GM23248 (cell line): ENCODE data around the gene FHDC1. TPM values are rescaled to one million over a fixed set of nuclear protein-coding genes. Genes with fewer than 3 reads are reported as not detected.

ENCODE experiments used
- DNase-seq: peaks from one replicate; pipeline ENCODE4 v3.0.0-alpha.2; 2015
- H2AFZ ChIP-seq: fragments of 200-600 bp; sonication (generic); 2 replicates; pipeline ENCODE4 v1.6.1; 2016; ENCODE audit warnings: antibody characterized with exemption
- H3F3A ChIP-seq: fragments of 200-600 bp; sonication (generic); 2 replicates; pipeline ENCODE4 v1.6.1; 2016; ENCODE audit warnings: mild to moderate bottlenecking, antibody characterized with exemption, mixed run types; ENCODE audit not compliant: insufficient read depth
- H3K27ac ChIP-seq: fragments of 200-600 bp; sonication (generic); 2 replicates; pipeline ENCODE4 v1.5.1; 2016; ENCODE audit warnings: mild to moderate bottlenecking
- H3K27me3 ChIP-seq: fragments of 200-600 bp; sonication (generic); replicated peaks from 2 replicates; pipeline ENCODE4 v1.6.1; 2016; ENCODE audit warnings: mild to moderate bottlenecking; ENCODE audit not compliant: insufficient read depth
- H3K36me3 ChIP-seq: fragments of 200-600 bp; sonication (generic); 2 replicates; pipeline ENCODE4 v1.6.1; 2016; ENCODE audit warnings: low read depth, mild to moderate bottlenecking
- H3K4me1 ChIP-seq: fragments of 200-600 bp; sonication (generic); 2 replicates; pipeline ENCODE4 v1.6.1; 2016; ENCODE audit warnings: mild to moderate bottlenecking; ENCODE audit not compliant: insufficient read depth
- H3K4me2 ChIP-seq: fragments of 200-600 bp; sonication (generic); one replicate; pipeline ENCODE4 v1.6.1; 2016; ENCODE audit warnings: mild to moderate bottlenecking; ENCODE audit not compliant: unreplicated experiment
- H3K4me3 ChIP-seq: fragments of 200-600 bp; sonication (generic); 2 replicates; pipeline ENCODE4 v1.5.1; 2016; ENCODE audit warnings: mild to moderate bottlenecking
- H3K79me2 ChIP-seq: fragments of 200-600 bp; sonication (generic); 2 replicates; pipeline ENCODE4 v1.6.1; 2016; ENCODE audit warnings: mild to moderate bottlenecking; ENCODE audit not compliant: insufficient read depth
- H3K9ac ChIP-seq: fragments of 200-600 bp; sonication (generic); 2 replicates; pipeline ENCODE4 v1.6.1; 2016; ENCODE audit warnings: mild to moderate bottlenecking
- H3K9me2 ChIP-seq: fragments of 200-600 bp; sonication (generic); 2 replicates; pipeline ENCODE4 v1.6.1; 2016; ENCODE audit warnings: mixed run types, mild to moderate bottlenecking, moderate library complexity; ENCODE audit not compliant: insufficient read depth
- H3K9me3 ChIP-seq: fragments of 200-600 bp; sonication (generic); one replicate; pipeline ENCODE4 v1.6.1; 2017; ENCODE audit warnings: low read depth
- H4K20me1 ChIP-seq: fragments of 200-600 bp; sonication (generic); 2 replicates; pipeline ENCODE4 v1.6.0; 2016; ENCODE audit not compliant: insufficient read depth
- EZH2 ChIP-seq: fragments of 200-600 bp; sonication (generic); IDR thresholded peaks from 2 replicates; pipeline ENCODE4 v1.6.1; 2018; ENCODE audit warnings: antibody characterized with exemption, mild to moderate bottlenecking; ENCODE audit not compliant: insufficient read depth, poor library complexity, severe bottlenecking
- EZH2phosphoT487 ChIP-seq: fragments of 200-600 bp; sonication (generic); IDR thresholded peaks from 2 replicates; pipeline ENCODE4 v1.6.1; 2018; ENCODE audit warnings: antibody characterized with exemption, moderate library complexity, mild to moderate bottlenecking, low read depth; ENCODE audit not compliant: insufficient read depth
- WGBS, 2 experiments: methylation state at CpG; one replicate each; pipeline ENCODE4 v1.1.6; 2015 to 2017; ENCODE audit warnings: low lambda C conversion rate in 2 of 2, low coverage in 1 of 2; ENCODE audit errors: missing lambda C conversion rate in 2 of 2; 5-methylcytosine and 5-hydroxymethylcytosine counted together
- in situ Hi-C: fragments of 300-500 bp; cut with MboI; formaldehyde crosslinking; loops from 2 replicates; pipeline ENCODE4 v1.15.0; 2020
- polyA plus RNA-seq: library from polyadenylated mRNA; unstranded; fragments of >200 nt; fragmentation: Nextera tagmentation; extraction: Ambion mirVana; gene quantifications from 2 replicates; pipeline ENCODE4 v1.2.1, GENCODE V29; 2016
- total RNA-seq: library from RNA; depleted of rRNA; stranded (reverse); fragments of >200 nt; shearing (Covaris generic); gene quantifications from 2 replicates; pipeline ENCODE4 v1.2.3, GENCODE V29; 2014

Gene FHDC1
- total and polyA plus RNA-seq, 2 experiments from 2014 or later, result 0.22 to 0.51 TPM

DNA sequence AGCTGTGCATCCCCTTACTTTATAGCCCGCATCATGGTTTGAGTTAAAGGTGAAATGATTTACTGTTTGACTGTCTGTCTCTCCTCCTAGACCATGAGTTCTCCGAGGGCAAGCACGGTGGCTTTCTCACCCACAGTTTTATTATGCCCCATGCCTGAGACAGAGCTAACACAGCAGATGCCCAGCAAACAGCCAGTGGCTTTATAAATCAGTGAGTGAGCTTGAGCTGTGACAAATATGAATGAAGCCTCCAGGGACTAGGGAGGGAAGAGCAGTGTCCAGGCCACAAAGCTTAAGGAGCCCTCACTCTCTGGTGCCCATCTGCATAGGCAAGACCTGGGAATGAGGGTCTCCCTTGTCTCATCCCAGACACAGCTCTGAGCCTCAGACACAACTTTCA is 57.9 kb downstream of the FHDC1 start:
- no peaks in the 10 kb centered on the region for H3K36me3 ChIP-seq
- H3F3A ChIP-seq, result no peaks in the 10 kb centered on the region
- no peak for DNase-seq
- no peak overlapping the region for H3K4me3 ChIP-seq
- no peak overlapping the region for H3K9ac ChIP-seq
- no peak overlapping the region for H3K27ac ChIP-seq
- no peaks in the 10 kb centered on the region for H3K79me2 ChIP-seq
- WGBS, 2 experiments, result 76 to 81% methylated on average over 3 of the region's 3 CpGs
- in situ Hi-C loops, result no loop called here
- no peaks in the 10 kb centered on the region for H3K9me3 ChIP-seq
- no peaks in the 10 kb centered on the region for H3K9me2 ChIP-seq
- TF ChIP-seq EZH2phosphoT487 (no peak), EZH2 (no peak)
- H3K27me3 ChIP-seq, result no peaks in the 10 kb centered on the region
- H2AFZ ChIP-seq, result no peak overlapping the region
- H3K4me2 ChIP-seq, result no peak overlapping the region
- no peaks in the 10 kb centered on the region for H3K4me1 ChIP-seq
- H4K20me1 ChIP-seq, result no peaks in the 10 kb centered on the region

DNA sequence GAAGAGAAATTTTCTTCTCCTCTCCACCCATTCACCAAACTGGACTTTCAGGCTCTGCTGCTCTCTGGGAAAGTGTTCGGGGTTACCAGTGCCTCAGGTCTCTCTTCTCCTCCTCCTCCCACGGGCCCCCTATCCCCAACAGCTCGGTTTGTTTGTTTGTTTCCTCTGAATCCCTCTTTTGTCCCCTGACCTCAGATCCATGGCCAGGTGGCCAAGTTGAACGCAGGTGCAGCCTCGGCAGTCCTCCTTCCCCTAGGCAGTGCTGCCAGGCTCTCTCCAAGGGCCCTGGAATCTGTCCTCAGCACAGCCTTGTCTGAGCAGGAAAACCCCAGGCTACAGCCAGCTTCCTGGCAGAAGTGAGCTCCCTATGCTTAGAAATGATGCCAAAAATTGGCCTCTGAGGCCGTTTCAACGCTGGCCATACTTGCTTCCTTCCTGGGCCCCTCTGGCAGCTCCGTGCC is 60.0 kb downstream of the FHDC1 start:
- Histone ChIP-seq H3K4me1 (no peaks in the 10 kb centered on the region), H3K27me3 (no peaks in the 10 kb centered on the region), H3K36me3 (no peaks in the 10 kb centered on the region), H3K9me2 (no peaks in the 10 kb centered on the region), H4K20me1 (no peaks in the 10 kb centered on the region), H3F3A (no peaks in the 10 kb centered on the region), H3K4me3 (no peak overlapping the region), H3K9me3 (no peaks in the 10 kb centered on the region), H3K27ac (no peak overlapping the region), H3K79me2 (no peaks in the 10 kb centered on the region), H3K9ac (no peak overlapping the region), H3K4me2 (no peak overlapping the region), H2AFZ (no peak overlapping the region)
- DNase-seq, result no peak
- no peak for TF ChIP-seq EZH2phosphoT487
- TF ChIP-seq EZH2, result no peak
- in situ Hi-C loops, result no loop called here
- WGBS, 2 experiments, result 25 to 29% methylated on average over 8 of the region's 8 CpGs

- TF ChIP-seq EZH2, result no peak
- no peak for TF ChIP-seq EZH2phosphoT487
- no peak overlapping the region for H2AFZ ChIP-seq
- H3K27me3 ChIP-seq, result no peaks in the 10 kb centered on the region
- H4K20me1 ChIP-seq, result no peaks in the 10 kb centered on the region
- in situ Hi-C loops, result no loop called here
- no peak for DNase-seq
- H3K27ac ChIP-seq, result no peak overlapping the region
- no peaks in the 10 kb centered on the region for H3F3A ChIP-seq
- no peaks in the 10 kb centered on the region for H3K9me3 ChIP-seq
- H3K9ac ChIP-seq, result no peak overlapping the region
- no peaks in the 10 kb centered on the region for H3K36me3 ChIP-seq
- H3K9me2 ChIP-seq, result no peaks in the 10 kb centered on the region
- WGBS, 2 experiments, result 51 to 56% methylated on average over 6 of the region's 6 CpGs
- no peaks in the 10 kb centered on the region for H3K79me2 ChIP-seq
- H3K4me3 ChIP-seq, result no peak overlapping the region
- H3K4me2 ChIP-seq, result no peak overlapping the region
- no peaks in the 10 kb centered on the region for H3K4me1 ChIP-seq
Measured at GRCh38 chr4:152996672-152997071, 60.5 kb downstream of the FHDC1 start.

DNA sequence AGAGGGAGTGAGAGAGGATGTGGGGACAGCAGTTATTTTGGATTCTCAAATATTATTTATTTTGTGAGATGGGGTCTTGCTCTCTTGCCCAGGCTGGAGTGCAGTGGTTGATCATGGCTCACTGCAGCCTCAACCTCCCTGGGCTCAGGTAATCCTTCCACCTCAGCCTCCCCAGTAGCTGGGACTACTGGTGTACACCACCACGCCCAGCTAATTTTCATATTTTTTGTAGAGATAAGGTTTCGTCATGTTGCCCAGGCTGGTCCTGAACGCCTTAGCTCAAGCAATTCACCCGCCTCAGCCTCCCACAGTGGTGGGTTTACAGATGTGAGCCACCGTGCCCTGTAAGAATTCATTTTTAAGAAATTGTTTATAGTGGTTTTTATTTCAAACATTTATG is 61.2 kb downstream of the FHDC1 start:
- Histone ChIP-seq H2AFZ (no peak overlapping the region), H3K4me3 (no peak overlapping the region), H3K9ac (no peak overlapping the region), H4K20me1 (no peaks in the 10 kb centered on the region), H3K4me2 (no peak overlapping the region), H3K27me3 (no peaks in the 10 kb centered on the region), H3K36me3 (no peaks in the 10 kb centered on the region), H3F3A (no peaks in the 10 kb centered on the region), H3K9me2 (no peaks in the 10 kb centered on the region), H3K9me3 (no peaks in the 10 kb centered on the region), H3K27ac (no peak overlapping the region), H3K79me2 (no peaks in the 10 kb centered on the region), H3K4me1 (no peaks in the 10 kb centered on the region)
- no peak for TF ChIP-seq EZH2phosphoT487
- TF ChIP-seq EZH2, result no peak
- 82 to 84% methylated on average over 5 of the region's 5 CpGs for WGBS, 2 experiments
- in situ Hi-C loops, result no loop called here
- DNase-seq, result no peak
